Measurements from ENCODE around the gene NSUN6.

- TF ChIP-seq CTCF (IDR thresholded peaks at IDR 0.05; ENCODE audit: low read depth, low read length, missing input control) (no peak), JUND (IDR thresholded peaks at IDR 0.05) (no peak), ZBTB33 (IDR thresholded peaks at IDR 0.05) (no peak), REST (IDR thresholded peaks at IDR 0.05) (no peak), GABPA (IDR thresholded peaks at IDR 0.05 in 1 of 2, conservative IDR thresholded peaks at IDR 0.05 in 1 of 2) (no peak), EGR1 (IDR thresholded peaks at IDR 0.05; ENCODE audit: low read depth in 2 of 2) (no peak), YY1 (IDR thresholded peaks at IDR 0.05) (no peak), ATF3 (IDR thresholded peaks at IDR 0.05) (no peak), RAD21 (IDR thresholded peaks at IDR 0.05) (no peak), NR2F2 (IDR thresholded peaks at IDR 0.05) (no peak), MAX (IDR thresholded peaks at IDR 0.05) (no peak), HNF4A (conservative IDR thresholded peaks at IDR 0.05) (no peak), RXRA (IDR thresholded peaks at IDR 0.05) (no peak), TAF1 (conservative IDR thresholded peaks at IDR 0.05) (no peak)
Measured at GRCh38 chr10:18505456-18506118, 145.8 kb downstream of the NSUN6 start.
